ENCODE data around the gene MOCS1. TPM values are rescaled to one million over a fixed set of nuclear protein-coding genes. Genes with fewer than 3 reads are reported as not detected.
"Not testable (repeated sequence)": the region's sequence is repeated elsewhere in the genome, so short reads cannot be mapped to it uniquely, and the experiment has no call there.

Gene MOCS1
- total RNA-seq, 4 donors from 2014 or later = 24.0 to 33.0 (median 29.3) TPM

GRCh38 chr6:39979461-39980328 is 45.4 kb upstream of the MOCS1 start:
- Histone ChIP-seq H3K4me1 (peaks cover 0 to 33% (median 0%) of the 10 kb centered on the region in 3 donors), H3K9me3 (no peaks in the 10 kb centered on the region), H3K27me3 (no peaks in the 10 kb centered on the region), H3K4me3 (no peak overlapping the region), H3K36me3 (no peaks in the 10 kb centered on the region), H3K27ac (peak overlapping the region in 3 of 4 donors; percentile 14 to 45 (median 28))
- 17 to 36% methylated on average over 3 of the region's 3 CpGs for WGBS, 2 donors (ENCODE audit: low coverage in 1 of 2)
- TF ChIP-seq EP300 (IDR thresholded peaks at IDR 0.05) = no peak
- TF ChIP-seq POLR2AphosphoS5 (IDR thresholded peaks at IDR 0.05) = no peak
- TF ChIP-seq POLR2A (IDR thresholded peaks at IDR 0.05) = no peak
- TF ChIP-seq CTCF (IDR thresholded peaks at IDR 0.05) = no peak
- peak; percentile 66 for ATAC-seq

GRCh38 chr6:39978240-39978639 is 44.0 kb upstream of the MOCS1 start:
- no peaks in the 10 kb centered on the region for H3K27me3 ChIP-seq
- no peak for ATAC-seq
- no peak for TF ChIP-seq EP300 (IDR thresholded peaks at IDR 0.05)
- TF ChIP-seq CTCF (IDR thresholded peaks at IDR 0.05) = no peak
- TF ChIP-seq POLR2A (IDR thresholded peaks at IDR 0.05) = no peak
- no peak for TF ChIP-seq POLR2AphosphoS5 (IDR thresholded peaks at IDR 0.05)
- WGBS, 2 donors (ENCODE audit: low coverage in 1 of 2) = 83 to 89% methylated on average over 1 of the region's 1 CpG
- no peaks in the 10 kb centered on the region for H3K36me3 ChIP-seq
- no peaks in the 10 kb centered on the region for H3K9me3 ChIP-seq
- H3K27ac ChIP-seq = no peak overlapping the region
- no peak overlapping the region for H3K4me3 ChIP-seq
- H3K4me1 ChIP-seq = peaks cover 0 to 33% (median 0%) of the 10 kb centered on the region in 3 donors

GRCh38 chr6:39973661-39974060 is 39.4 kb upstream of the MOCS1 start:
- no peak for ATAC-seq
- no peaks in the 10 kb centered on the region for H3K9me3 ChIP-seq
- no peak overlapping the region for H3K27ac ChIP-seq
- TF ChIP-seq POLR2A (IDR thresholded peaks at IDR 0.05) = no peak
- no peak for TF ChIP-seq POLR2AphosphoS5 (IDR thresholded peaks at IDR 0.05)
- TF ChIP-seq CTCF (IDR thresholded peaks at IDR 0.05) = no peak
- TF ChIP-seq EP300 (IDR thresholded peaks at IDR 0.05) = no peak
- no peaks in the 10 kb centered on the region for H3K36me3 ChIP-seq
- peaks cover 0 to 2% (median 0%) of the 10 kb centered on the region in 3 donors for H3K4me1 ChIP-seq
- WGBS, 2 donors (ENCODE audit: low coverage in 1 of 2) = 67 to 92% methylated on average over 2 to 3 of the region's 3 CpGs
- H3K27me3 ChIP-seq = peaks cover 5% of the 10 kb centered on the region
- H3K4me3 ChIP-seq = no peak overlapping the region

- not testable (repeated sequence) for H3K27ac ChIP-seq, H3K9me3 ChIP-seq, H3K4me1 ChIP-seq, H3K4me3 ChIP-seq, H3K36me3 ChIP-seq, H3K27me3 ChIP-seq, ATAC-seq
- WGBS, 2 donors (ENCODE audit: low coverage in 1 of 2) = 88 to 90% methylated on average over 1 of the region's 1 CpG
Measured at GRCh38 chr6:39972717-39973116, 38.5 kb upstream of the MOCS1 start.

GRCh38 chr6:39971131-39971530 is 36.9 kb upstream of the MOCS1 start:
- not testable (repeated sequence) for H3K27ac ChIP-seq, ATAC-seq, H3K36me3 ChIP-seq, H3K4me1 ChIP-seq, H3K4me3 ChIP-seq, H3K9me3 ChIP-seq
- WGBS, 2 donors (ENCODE audit: low coverage in 1 of 2) = 80 to 87% methylated on average over 1 to 4 of the region's 5 CpGs
- peaks cover 10% of the 10 kb centered on the region for H3K27me3 ChIP-seq

- Histone ChIP-seq H3K27me3 (peaks cover 5% of the 10 kb centered on the region), H3K4me3 (no peak overlapping the region), H3K4me1 (no peaks in the 10 kb centered on the region), H3K27ac (no peak overlapping the region), H3K36me3 (no peaks in the 10 kb centered on the region), H3K9me3 (no peaks in the 10 kb centered on the region)
- TF ChIP-seq POLR2A (IDR thresholded peaks at IDR 0.05) (no peak), CTCF (IDR thresholded peaks at IDR 0.05) (no peak), EP300 (IDR thresholded peaks at IDR 0.05) (no peak), POLR2AphosphoS5 (IDR thresholded peaks at IDR 0.05) (no peak)
- WGBS, 2 donors (ENCODE audit: low coverage in 1 of 2) = 90 to 100% methylated on average over 2 of the region's 2 CpGs
- ATAC-seq = no peak
Measured at GRCh38 chr6:39965751-39966150, 31.5 kb upstream of the MOCS1 start.

Measured in gastroesophageal sphincter (tissue), 4 donors.